ENCODE data around the gene MRPS25.

The MRPS25 gene

DNA sequence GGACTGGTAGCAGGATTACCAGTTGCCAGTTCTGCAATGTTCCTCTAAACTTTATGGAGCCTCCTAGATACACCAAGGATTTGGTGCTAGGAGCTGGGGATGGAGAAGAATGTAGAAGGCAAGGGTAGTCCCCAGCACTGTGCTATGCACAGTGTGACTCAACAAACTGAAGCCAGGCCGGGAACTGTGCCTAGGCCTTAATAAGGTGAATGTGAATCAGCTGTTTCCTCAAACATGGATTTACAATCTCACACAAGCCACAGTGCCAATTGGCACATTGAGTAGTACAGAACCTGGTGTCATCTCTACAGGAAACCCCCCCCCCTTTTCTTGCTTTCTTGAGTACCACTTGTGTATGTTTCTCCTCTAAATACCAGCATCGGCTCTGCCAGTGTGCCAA is 32.5 kb downstream of the MRPS25 start:
- TF ChIP-seq, protein P1, sequence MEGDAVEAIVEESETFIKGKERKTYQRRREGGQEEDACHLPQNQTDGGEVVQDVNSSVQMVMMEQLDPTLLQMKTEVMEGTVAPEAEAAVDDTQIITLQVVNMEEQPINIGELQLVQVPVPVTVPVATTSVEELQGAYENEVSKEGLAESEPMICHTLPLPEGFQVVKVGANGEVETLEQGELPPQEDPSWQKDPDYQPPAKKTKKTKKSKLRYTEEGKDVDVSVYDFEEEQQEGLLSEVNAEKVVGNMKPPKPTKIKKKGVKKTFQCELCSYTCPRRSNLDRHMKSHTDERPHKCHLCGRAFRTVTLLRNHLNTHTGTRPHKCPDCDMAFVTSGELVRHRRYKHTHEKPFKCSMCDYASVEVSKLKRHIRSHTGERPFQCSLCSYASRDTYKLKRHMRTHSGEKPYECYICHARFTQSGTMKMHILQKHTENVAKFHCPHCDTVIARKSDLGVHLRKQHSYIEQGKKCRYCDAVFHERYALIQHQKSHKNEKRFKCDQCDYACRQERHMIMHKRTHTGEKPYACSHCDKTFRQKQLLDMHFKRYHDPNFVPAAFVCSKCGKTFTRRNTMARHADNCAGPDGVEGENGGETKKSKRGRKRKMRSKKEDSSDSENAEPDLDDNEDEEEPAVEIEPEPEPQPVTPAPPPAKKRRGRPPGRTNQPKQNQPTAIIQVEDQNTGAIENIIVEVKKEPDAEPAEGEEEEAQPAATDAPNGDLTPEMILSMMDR (IDR thresholded peaks at IDR 0.05; ENCODE audit: low read depth, low read length) = no peak
- H3K4me3 ChIP-seq (ENCODE audit: low read depth, low read length) = no peak overlapping the region
- peaks cover 8% of the 10 kb centered on the region for H3K36me3 ChIP-seq
- DNase-seq = no peak
- no peaks in the 10 kb centered on the region for H3K9me3 ChIP-seq
- H3K27me3 ChIP-seq = no peaks in the 10 kb centered on the region
- no peaks in the 10 kb centered on the region for H3K4me1 ChIP-seq

- TF ChIP-seq, protein P1 (IDR thresholded peaks at IDR 0.05; ENCODE audit: low read depth, low read length) = no peak
- no peak for DNase-seq
These were observed 35.5 kb downstream of the MRPS25 start for GRCh38 chr3:15029625-15030024.

GRCh38 chr3:15023719-15024118 is 41.4 kb downstream of the MRPS25 start:
- Histone ChIP-seq H3K4me1 (no peaks in the 10 kb centered on the region), H3K27me3 (no peaks in the 10 kb centered on the region), H3K36me3 (peaks cover 8% of the 10 kb centered on the region), H3K4me3 (ENCODE audit: low read depth, low read length) (no peak overlapping the region), H3K9me3 (no peaks in the 10 kb centered on the region)
- DNase-seq = peak; percentile 10
- TF ChIP-seq, protein P1 (IDR thresholded peaks at IDR 0.05; ENCODE audit: low read depth, low read length) = no peak

More at GRCh38 chr3:15029625-15030024, 35.5 kb downstream of the MRPS25 start:
- H3K27me3 ChIP-seq = no peaks in the 10 kb centered on the region
- no peak overlapping the region for H3K4me3 ChIP-seq (ENCODE audit: low read depth, low read length)
- H3K4me1 ChIP-seq = no peaks in the 10 kb centered on the region
- no peaks in the 10 kb centered on the region for H3K9me3 ChIP-seq
- peaks cover 3% of the 10 kb centered on the region for H3K36me3 ChIP-seq

DNA sequence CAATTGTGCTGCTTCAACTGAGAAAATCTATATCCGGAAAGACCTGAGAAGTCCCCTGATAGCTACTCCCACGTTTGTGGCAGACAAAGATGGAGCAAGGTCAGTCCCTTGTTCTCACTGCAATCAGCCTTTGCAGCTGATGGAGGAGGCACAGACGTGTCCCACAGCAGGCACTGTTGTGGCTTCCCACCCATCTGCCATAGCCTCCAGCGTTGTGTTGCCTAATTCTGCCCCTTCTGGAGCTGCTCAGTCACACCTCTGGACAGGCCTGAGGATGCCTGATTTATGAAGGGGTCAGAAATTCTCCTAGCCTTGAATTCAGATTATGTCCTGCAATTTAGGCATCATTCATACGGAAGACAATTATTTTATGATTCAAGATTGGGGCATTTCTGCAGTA is 41.9 kb downstream of the MRPS25 start:
- no peaks in the 10 kb centered on the region for H3K9me3 ChIP-seq
- no peaks in the 10 kb centered on the region for H3K4me1 ChIP-seq
- DNase-seq = no peak
- H3K27me3 ChIP-seq = no peaks in the 10 kb centered on the region
- no peak overlapping the region for H3K4me3 ChIP-seq (ENCODE audit: low read depth, low read length)
- TF ChIP-seq, protein P1 (IDR thresholded peaks at IDR 0.05; ENCODE audit: low read depth, low read length) = no peak
- H3K36me3 ChIP-seq = peaks cover 8% of the 10 kb centered on the region

DNA sequence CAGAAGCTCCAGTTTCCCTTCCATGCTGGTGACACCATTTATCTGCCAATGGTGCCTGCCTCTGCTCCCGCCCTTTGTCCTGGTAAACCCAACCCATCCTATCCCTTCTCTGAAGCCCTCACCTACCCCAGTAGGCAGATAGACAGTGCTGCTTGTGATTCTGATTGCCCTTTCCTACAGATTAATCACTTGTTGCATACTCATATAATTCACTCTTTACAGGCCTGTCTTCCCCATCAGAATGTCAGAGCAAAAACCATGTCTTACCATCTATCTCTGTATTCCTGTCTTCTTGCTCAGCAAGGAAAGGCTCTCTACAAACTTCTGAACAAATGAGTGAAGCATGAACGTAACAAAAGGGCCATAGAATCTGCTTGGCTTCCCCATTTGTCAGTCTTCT is 47.9 kb downstream of the MRPS25 start:
- peaks cover 11% of the 10 kb centered on the region for H3K36me3 ChIP-seq
- no peaks in the 10 kb centered on the region for H3K9me3 ChIP-seq
- H3K4me1 ChIP-seq = no peaks in the 10 kb centered on the region
- H3K27me3 ChIP-seq = no peaks in the 10 kb centered on the region
- no peak overlapping the region for H3K4me3 ChIP-seq (ENCODE audit: low read depth, low read length)
- TF ChIP-seq, protein P1 (IDR thresholded peaks at IDR 0.05; ENCODE audit: low read depth, low read length) = no peak
- no peak for DNase-seq

GRCh38 chr3:15015456-15015855 is 49.7 kb downstream of the MRPS25 start:
- Histone ChIP-seq H3K4me3 (ENCODE audit: low read depth, low read length) (no peak overlapping the region), H3K4me1 (no peaks in the 10 kb centered on the region), H3K9me3 (no peaks in the 10 kb centered on the region), H3K36me3 (peaks cover 11% of the 10 kb centered on the region), H3K27me3 (no peaks in the 10 kb centered on the region)
- TF ChIP-seq, protein P1 (IDR thresholded peaks at IDR 0.05; ENCODE audit: low read depth, low read length) = no peak
- no peak for DNase-seq
